Keratinocyte (primary cell): ENCODE data around the gene NOL3. TPM values are rescaled to one million over a fixed set of nuclear protein-coding genes. Genes with fewer than 3 reads are reported as not detected.

Source experiments
- DNase-seq: peaks from one replicate; pipeline ENCODE4 v3.0.0-alpha.2; 2011; ENCODE audit warnings: low read depth, missing footprints, low spot score
- FAIRE-seq: peaks from 2 replicates; lab custom pipeline; 2011; peaks lifted over from hg19 to GRCh38; lab: Jason Lieb, UNC
- H2AFZ ChIP-seq: 2 replicates; pipeline ENCODE4 v1.6.0; 2012; ENCODE audit warnings: low read length, control low read depth, inconsistent platforms; ENCODE audit not compliant: control insufficient read depth
- H3K27ac ChIP-seq: 2 replicates; pipeline ENCODE4 v1.5.1; 2011; ENCODE audit warnings: low read length; ENCODE audit not compliant: control insufficient read depth, insufficient read depth
- H3K27me3 ChIP-seq: 3 replicates; pipeline ENCODE4 v1.6.0; 2011; ENCODE audit warnings: low read length; ENCODE audit not compliant: control insufficient read depth, insufficient read depth; ENCODE audit errors: extremely low read depth
- H3K36me3 ChIP-seq, 2 experiments: 2 replicates in 1 of 2; 3 replicates in 1 of 2; pipeline ENCODE4 v1.5.1; 2011; ENCODE audit warnings: low read length in 2 of 2, mild to moderate bottlenecking in 1 of 2; ENCODE audit not compliant: control insufficient read depth in 2 of 2, insufficient read depth in 2 of 2; ENCODE audit errors: extremely low read depth in 1 of 2
- H3K4me1 ChIP-seq: 3 replicates; pipeline ENCODE4 v1.5.1; 2011; ENCODE audit warnings: low read length; ENCODE audit not compliant: control insufficient read depth, insufficient read depth; ENCODE audit errors: extremely low read depth
- H3K4me2 ChIP-seq: 3 replicates; pipeline ENCODE4 v1.6.0; 2011; ENCODE audit warnings: low read depth, low read length; ENCODE audit not compliant: control insufficient read depth, insufficient read depth; ENCODE audit errors: extremely low read depth
- H3K4me3 ChIP-seq, 3 experiments: fragments of 200-600 bp in 1 of 3; sonication (generic) in 1 of 3; 2 replicates in 2 of 3; 3 replicates in 1 of 3; pipeline ENCODE4 v1.5.1; 2011 to 2016; ENCODE audit warnings: low read length in 3 of 3, mild to moderate bottlenecking in 3 of 3, control low read depth in 2 of 3, inconsistent platforms in 1 of 3, low read depth in 1 of 3, mixed read lengths in 1 of 3, mixed run types in 1 of 3, moderate library complexity in 1 of 3; ENCODE audit not compliant: control insufficient read depth in 2 of 3, insufficient read depth in 2 of 3; ENCODE audit errors: extremely low read depth in 1 of 3
- H3K79me2 ChIP-seq: 2 replicates; pipeline ENCODE4 v1.6.0; 2012; ENCODE audit warnings: low read length; ENCODE audit not compliant: control insufficient read depth, insufficient read depth
- H3K9ac ChIP-seq: 3 replicates; pipeline ENCODE4 v1.6.0; 2011; ENCODE audit warnings: low read length; ENCODE audit not compliant: control insufficient read depth, insufficient read depth; ENCODE audit errors: extremely low read depth
- H3K9me1 ChIP-seq: 3 replicates; pipeline ENCODE4 v1.6.0; 2011; ENCODE audit warnings: low read length; ENCODE audit not compliant: control insufficient read depth, insufficient read depth; ENCODE audit errors: extremely low read depth
- H3K9me3 ChIP-seq: 2 replicates; pipeline ENCODE4 v1.5.1; 2012; ENCODE audit warnings: low read depth, low read length; ENCODE audit not compliant: control insufficient read depth
- H4K20me1 ChIP-seq: 3 replicates; pipeline ENCODE4 v1.6.0; 2011; ENCODE audit warnings: low read length; ENCODE audit not compliant: control insufficient read depth, insufficient read depth; ENCODE audit errors: extremely low read depth
- EZH2 ChIP-seq: IDR thresholded peaks from one replicate; pipeline ENCODE4 v1.6.1; 2012; ENCODE audit warnings: inconsistent platforms, mild to moderate bottlenecking, low read length, moderate library complexity
- dilution Hi-C: fragments of 300-500 bp; cut with MboI; formaldehyde crosslinking; loops from one replicate; pipeline ENCODE4 v1.7.0; 2020; ENCODE audit warnings: low sequenced_read_pairs; ENCODE audit not compliant: extremely low pct_ligation_motif_present
- polyA plus RNA-seq, 5 experiments: library from polyadenylated mRNA; depleted of rRNA in 3 of 5; stranded (reverse) in 3 of 5; stranded (forward) in 1 of 5; unstranded in 1 of 5; fragments of >200 nt; gene quantifications; 1 replicate in 1 of 5; 2 replicates in 3 of 5; 3 replicates in 1 of 5; pipeline versions ENCODE4 v1.2.1 to v1.2.3, GENCODE V29; 2011 to 2012; ENCODE audit warnings: missing spikeins in 2 of 5, low read depth in 1 of 5, low replicate concordance in 1 of 5
- small RNA-seq, 3 experiments: library from RNA; depleted of rRNA; stranded (forward); fragments of <200 nt; gene quantifications; one replicate each; pipeline ENCODE3, GENCODE V24; 2012; ENCODE audit warnings: low read depth in 3 of 3, low replicate concordance in 1 of 3; ENCODE audit not compliant: insufficient read length in 3 of 3
- TF ChIP-seq, protein P1 (sequence below), 3 experiments: IDR thresholded peaks in 1 of 3; conservative IDR thresholded peaks in 1 of 3; optimal IDR thresholded peaks in 1 of 3; 2 replicates in 2 of 3; 3 replicates in 1 of 3; pipeline versions ENCODE3 to v1.5.1; 2011; ENCODE audit warnings: low read length in 3 of 3, mild to moderate bottlenecking in 3 of 3, moderate library complexity in 2 of 3, control low read depth in 1 of 3, inconsistent platforms in 1 of 3; ENCODE audit not compliant: insufficient read depth in 2 of 3; ENCODE audit errors: extremely low read depth in 1 of 3

NOL3 gene
- polyA plus RNA-seq, 1 donor (not counting 4 experiments of a cell fraction or from before 2014, with no cell fraction given) = 16.8 TPM

DNA sequence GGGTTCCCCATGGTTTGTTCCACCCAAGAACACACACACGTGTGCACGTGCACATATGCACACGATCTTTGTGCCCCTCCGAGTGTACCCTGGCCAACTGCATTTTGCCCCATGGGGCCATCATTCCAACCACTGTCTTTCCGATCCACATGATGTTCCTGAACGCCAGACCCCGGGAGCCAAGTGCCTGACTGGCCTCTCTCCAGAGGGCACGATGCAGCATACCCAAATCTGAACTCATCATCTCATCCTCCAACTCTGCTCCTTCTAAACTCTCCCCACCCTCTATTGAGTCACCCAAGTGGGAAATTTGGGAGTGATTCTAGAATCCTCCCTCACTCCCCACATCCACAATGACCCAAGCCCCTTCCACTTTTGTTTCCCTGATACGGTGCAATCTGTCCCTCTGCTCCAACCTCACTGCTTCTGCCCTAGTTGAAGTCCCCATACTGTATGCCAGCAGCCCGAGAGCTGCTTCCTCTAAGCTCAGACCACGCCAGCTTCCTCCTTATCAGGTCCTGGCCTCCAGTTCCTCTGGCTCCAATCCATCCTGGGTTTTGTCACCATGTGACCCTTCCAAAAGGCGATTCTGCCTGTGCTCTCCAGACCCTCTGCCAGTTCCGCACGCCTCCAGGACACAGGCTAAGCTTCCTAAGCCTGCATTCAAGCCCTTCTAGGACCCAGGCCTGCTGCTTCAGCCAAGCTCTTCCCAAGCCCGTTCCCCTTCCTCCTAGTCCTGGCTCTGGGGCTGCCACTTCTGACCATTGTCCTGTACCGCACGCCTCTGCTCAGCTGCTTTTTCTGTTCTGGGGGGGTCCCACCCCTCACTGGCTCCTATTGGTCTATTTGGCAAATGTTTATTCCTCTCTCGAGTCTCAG, 46.5 kb downstream of the NOL3 start:
- DNase-seq = no peak
- Histone ChIP-seq H2AFZ (no peak overlapping the region), H3K36me3 (peaks cover 0 to 1% of the 10 kb centered on the region in 2 experiments), H4K20me1 (no peaks in the 10 kb centered on the region), H3K9ac (no peak overlapping the region), H3K4me2 (no peak overlapping the region), H3K9me3 (no peaks in the 10 kb centered on the region), H3K4me1 (peaks cover 15% of the 10 kb centered on the region), H3K27me3 (no peaks in the 10 kb centered on the region), H3K9me1 (no peaks in the 10 kb centered on the region), H3K79me2 (no peaks in the 10 kb centered on the region), H3K27ac (no peak overlapping the region), H3K4me3 (no peak overlapping the region)
- dilution Hi-C loops = no loop called here
- TF ChIP-seq, protein P1, sequence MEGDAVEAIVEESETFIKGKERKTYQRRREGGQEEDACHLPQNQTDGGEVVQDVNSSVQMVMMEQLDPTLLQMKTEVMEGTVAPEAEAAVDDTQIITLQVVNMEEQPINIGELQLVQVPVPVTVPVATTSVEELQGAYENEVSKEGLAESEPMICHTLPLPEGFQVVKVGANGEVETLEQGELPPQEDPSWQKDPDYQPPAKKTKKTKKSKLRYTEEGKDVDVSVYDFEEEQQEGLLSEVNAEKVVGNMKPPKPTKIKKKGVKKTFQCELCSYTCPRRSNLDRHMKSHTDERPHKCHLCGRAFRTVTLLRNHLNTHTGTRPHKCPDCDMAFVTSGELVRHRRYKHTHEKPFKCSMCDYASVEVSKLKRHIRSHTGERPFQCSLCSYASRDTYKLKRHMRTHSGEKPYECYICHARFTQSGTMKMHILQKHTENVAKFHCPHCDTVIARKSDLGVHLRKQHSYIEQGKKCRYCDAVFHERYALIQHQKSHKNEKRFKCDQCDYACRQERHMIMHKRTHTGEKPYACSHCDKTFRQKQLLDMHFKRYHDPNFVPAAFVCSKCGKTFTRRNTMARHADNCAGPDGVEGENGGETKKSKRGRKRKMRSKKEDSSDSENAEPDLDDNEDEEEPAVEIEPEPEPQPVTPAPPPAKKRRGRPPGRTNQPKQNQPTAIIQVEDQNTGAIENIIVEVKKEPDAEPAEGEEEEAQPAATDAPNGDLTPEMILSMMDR (optimal IDR thresholded peaks at IDR 0.05 in 1 of 3, IDR thresholded peaks at IDR 0.05 in 1 of 3, conservative IDR thresholded peaks at IDR 0.05 in 1 of 3; ENCODE audit: extremely low read depth in 1 of 3, insufficient read depth in 2 of 3, low read length in 3 of 3) = no peak
- TF ChIP-seq EZH2 = no peak
- no peak for FAIRE-seq

DNA sequence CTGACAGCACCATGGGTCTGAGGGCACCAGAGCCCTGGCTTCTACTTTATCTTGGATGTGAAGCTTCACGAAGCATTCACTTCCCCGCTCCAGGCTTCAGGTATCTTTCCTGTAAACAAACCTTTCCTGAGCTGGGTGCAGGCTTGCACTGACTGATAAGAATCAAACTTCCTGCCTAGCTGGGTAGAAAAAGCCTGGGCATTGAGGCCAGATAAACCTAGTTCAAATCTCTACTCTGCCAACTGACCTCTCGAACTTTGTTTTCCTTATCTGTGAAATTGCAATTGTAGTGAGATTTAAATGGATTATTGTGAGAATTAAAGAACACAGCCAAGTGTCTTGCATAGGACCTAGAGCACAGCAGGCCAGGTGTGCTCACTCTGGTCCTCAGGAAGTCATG, 53.7 kb downstream of the NOL3 start:
- peaks cover 5 to 10% of the 10 kb centered on the region in 2 experiments for H3K36me3 ChIP-seq
- H3K9me3 ChIP-seq = no peaks in the 10 kb centered on the region
- dilution Hi-C loops = no loop called here
- peaks cover 17% of the 10 kb centered on the region for H3K4me1 ChIP-seq
- no peak overlapping the region for H3K9ac ChIP-seq
- no peak overlapping the region for H3K27ac ChIP-seq
- H4K20me1 ChIP-seq = no peaks in the 10 kb centered on the region
- no peaks in the 10 kb centered on the region for H3K9me1 ChIP-seq
- DNase-seq = no peak
- TF ChIP-seq, protein P1 (optimal IDR thresholded peaks at IDR 0.05 in 1 of 3, IDR thresholded peaks at IDR 0.05 in 1 of 3, conservative IDR thresholded peaks at IDR 0.05 in 1 of 3; ENCODE audit: extremely low read depth in 1 of 3, insufficient read depth in 2 of 3, low read length in 3 of 3) = no peak
- TF ChIP-seq EZH2 = no peak
- FAIRE-seq = no peak
- H3K79me2 ChIP-seq = peaks cover 19% of the 10 kb centered on the region
- H3K27me3 ChIP-seq = no peaks in the 10 kb centered on the region
- H2AFZ ChIP-seq = no peak overlapping the region
- no peak overlapping the region for H3K4me3 ChIP-seq
- no peak overlapping the region for H3K4me2 ChIP-seq

Small RNAs within 50 kb of the gene (small RNA-seq; reads per million reads assigned to genes)
- 0.20 to 5.3 (median 0.50) reads per million in 3 experiments for gene MIR328

Other genes with a start within 250 kb of the NOL3 start
- 0.67 to 12.8 TPM (median 2.7 TPM) in 3 replicates for gene RRAD, start 245.0 kb upstream of the NOL3 start, polyA plus RNA-seq
- gene CIAO2B, start 236.1 kb upstream of the NOL3 start, polyA plus RNA-seq = 99.6 to 149 TPM (median 105 TPM) in 3 replicates
- gene CES2, start 235.0 kb upstream of the NOL3 start, polyA plus RNA-seq = 37.5 to 93.4 TPM (median 41.6 TPM) in 3 replicates
- 0.63 to 2.7 TPM (median 1.5 TPM) in 3 replicates for gene CES3, start 209.3 kb upstream of the NOL3 start, polyA plus RNA-seq
- gene CES4A, start 181.9 kb upstream of the NOL3 start, polyA plus RNA-seq = 5.1 to 12.8 TPM (median 6.6 TPM) in 3 replicates
- 18.0 to 55.9 TPM (median 39.7 TPM) in 3 replicates for gene CBFB, start 141.4 kb upstream of the NOL3 start, polyA plus RNA-seq
- gene PHAF1, start 60.6 kb upstream of the NOL3 start, polyA plus RNA-seq = 26.7 to 31.5 TPM (median 28.0 TPM) in 3 replicates
- 2.6 to 5.4 TPM (median 3.9 TPM) in 3 replicates for gene B3GNT9, start 19.5 kb upstream of the NOL3 start, polyA plus RNA-seq
- gene TRADD, start 10.6 kb upstream of the NOL3 start, polyA plus RNA-seq = 12.5 to 25.0 TPM (median 12.5 TPM) in 3 replicates
- gene FBXL8, start 10.6 kb upstream of the NOL3 start, polyA plus RNA-seq = 3.0 to 6.0 TPM (median 4.0 TPM) in 3 replicates
- gene HSF4, start 5.8 kb upstream of the NOL3 start, polyA plus RNA-seq = 4.3 to 10.7 TPM (median 4.9 TPM) in 3 replicates
- 9.0 to 15.0 TPM (median 13.3 TPM) in 3 replicates for gene MATCAP1, start 13.4 kb downstream of the NOL3 start, polyA plus RNA-seq
- not detected in 3 replicates for gene EXOC3L1, start 19.6 kb downstream of the NOL3 start, polyA plus RNA-seq
- 64.7 to 97.7 TPM (median 74.8 TPM) in 3 replicates for gene E2F4, start 21.6 kb downstream of the NOL3 start, polyA plus RNA-seq
- 21.0 to 38.7 TPM (median 23.4 TPM) in 3 replicates for gene ELMO3, start 28.6 kb downstream of the NOL3 start, polyA plus RNA-seq
- gene TMEM208, start 56.6 kb downstream of the NOL3 start, polyA plus RNA-seq = 44.9 to 47.6 TPM (median 46.3 TPM) in 3 replicates
- gene FHOD1, start 76.9 kb downstream of the NOL3 start, polyA plus RNA-seq = 21.6 to 29.6 TPM (median 29.4 TPM) in 3 replicates
- 0.51 to 0.68 TPM (median 0.62 TPM) in 3 replicates for gene SLC9A5, start 78.4 kb downstream of the NOL3 start, polyA plus RNA-seq
- gene PLEKHG4, start 109.0 kb downstream of the NOL3 start, polyA plus RNA-seq = 0.80 to 4.3 TPM (median 1.3 TPM) in 3 replicates
- not detected in 3 replicates for gene KCTD19, start 156.2 kb downstream of the NOL3 start, polyA plus RNA-seq
- not detected in 3 replicates for gene LRRC36, start 156.3 kb downstream of the NOL3 start, polyA plus RNA-seq
- gene TPPP3, start 223.0 kb downstream of the NOL3 start, polyA plus RNA-seq = 0.37 to 0.96 TPM in 2 of 3 replicates, not detected in the other
- 1.1 to 3.2 TPM (median 1.8 TPM) in 3 replicates for gene ZDHHC1, start 245.9 kb downstream of the NOL3 start, polyA plus RNA-seq